Measurements from ENCODE around the gene ALK.

ALK gene

GRCh38 chr2:29502460-29502911, 418.9 kb downstream of the ALK start:
- no peak for TF ChIP-seq CTCF (IDR thresholded peaks at IDR 0.05; ENCODE audit: insufficient read depth, missing control alignments)
- FAIRE-seq = no peak
- no peak for DNase-seq (ENCODE audit: insufficient read length, low spot score)

DNA sequence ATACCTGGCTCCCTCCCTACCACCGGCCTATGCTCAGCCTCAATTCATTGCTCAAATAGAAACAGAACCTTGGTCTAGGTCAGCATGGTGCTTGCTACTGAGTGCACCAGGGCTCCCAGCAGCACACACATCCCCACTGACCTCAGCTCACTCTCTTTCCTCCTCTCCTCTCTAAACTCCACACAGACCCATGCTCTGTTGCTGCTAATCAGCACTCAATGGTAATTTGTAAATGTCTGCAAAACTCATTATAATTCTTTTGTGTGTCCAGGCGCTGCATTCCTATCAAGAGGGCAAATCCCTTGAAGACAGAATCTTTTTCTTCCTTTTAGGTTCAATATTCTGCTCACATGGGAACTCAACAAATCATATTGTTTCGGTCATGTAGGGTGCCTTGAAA, 424.0 kb downstream of the ALK start:
- DNase-seq (ENCODE audit: insufficient read length, low spot score) = no peak
- no peak for TF ChIP-seq CTCF (IDR thresholded peaks at IDR 0.05; ENCODE audit: insufficient read depth, missing control alignments)
- FAIRE-seq = no peak

DNA sequence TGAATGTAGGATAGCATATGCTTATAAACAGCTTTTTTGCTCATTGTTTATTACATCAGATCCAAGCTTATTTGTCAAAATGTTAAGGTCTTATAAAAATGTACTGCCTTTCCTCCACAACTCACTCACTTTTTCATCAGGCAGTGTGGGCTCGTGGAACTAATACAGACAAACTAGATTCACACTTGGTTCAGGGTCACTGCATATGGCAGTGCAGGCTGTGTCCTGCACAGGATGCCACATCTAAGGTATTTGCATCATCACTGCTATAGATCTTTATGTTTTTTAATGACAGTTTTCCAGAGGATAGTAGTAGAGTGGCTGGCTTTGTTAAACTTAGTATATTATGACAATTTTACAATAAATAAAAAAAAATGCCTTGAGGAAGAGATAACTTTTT, 425.2 kb downstream of the ALK start:
- DNase-seq (ENCODE audit: insufficient read length, low spot score) = no peak
- FAIRE-seq = no peak
- TF ChIP-seq CTCF (IDR thresholded peaks at IDR 0.05; ENCODE audit: insufficient read depth, missing control alignments) = no peak

GRCh38 chr2:29495536-29496060, 425.8 kb downstream of the ALK start:
- no peak for FAIRE-seq
- no peak for DNase-seq (ENCODE audit: insufficient read length, low spot score)
- no peak for TF ChIP-seq CTCF (IDR thresholded peaks at IDR 0.05; ENCODE audit: insufficient read depth, missing control alignments)

DNA sequence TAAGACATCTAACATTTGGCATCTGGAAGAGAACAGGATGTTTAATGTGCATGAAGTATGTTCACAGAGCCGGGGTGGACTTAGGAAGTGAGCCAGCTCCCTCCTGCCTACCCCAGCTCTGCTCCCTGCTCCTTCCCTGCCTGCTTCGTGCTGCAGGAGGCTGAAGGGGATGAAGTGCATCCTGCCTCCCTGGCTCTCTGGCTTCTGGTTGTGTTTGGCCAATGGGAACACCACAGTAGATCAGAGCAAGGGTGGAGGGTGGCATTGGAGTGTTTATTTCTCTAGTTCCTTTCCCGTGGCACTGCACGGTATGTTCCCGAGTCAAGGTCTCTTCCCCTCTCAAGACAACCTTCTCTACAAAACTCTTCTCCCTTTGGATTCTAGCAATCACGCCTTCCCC, 426.3 kb downstream of the ALK start:
- FAIRE-seq = no peak
- no peak for DNase-seq (ENCODE audit: insufficient read length, low spot score)
- no peak for TF ChIP-seq CTCF (IDR thresholded peaks at IDR 0.05; ENCODE audit: insufficient read depth, missing control alignments)

DNA sequence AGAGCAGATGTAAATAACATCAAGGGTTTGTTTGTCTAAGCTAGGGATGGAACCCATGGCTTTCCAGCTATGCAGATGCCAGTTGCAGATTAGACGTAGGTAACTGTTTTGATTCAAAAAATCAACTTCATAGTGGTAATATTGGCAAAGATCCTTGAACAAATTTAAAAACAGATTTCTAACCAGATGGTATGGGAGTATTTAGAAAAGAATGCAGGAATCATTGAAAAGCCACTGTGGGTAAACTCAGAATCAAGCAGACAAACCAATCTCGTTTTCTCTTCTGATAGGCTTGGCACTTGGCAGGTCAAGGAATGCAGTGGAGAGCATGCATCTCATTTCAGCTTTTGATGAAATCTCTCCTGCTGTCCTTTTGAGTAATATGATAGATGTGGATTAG, 428.7 kb downstream of the ALK start:
- FAIRE-seq (no peak), DNase-seq (ENCODE audit: insufficient read length, low spot score) (no peak)
- TF ChIP-seq CTCF (IDR thresholded peaks at IDR 0.05; ENCODE audit: insufficient read depth, missing control alignments) = no peak

DNA sequence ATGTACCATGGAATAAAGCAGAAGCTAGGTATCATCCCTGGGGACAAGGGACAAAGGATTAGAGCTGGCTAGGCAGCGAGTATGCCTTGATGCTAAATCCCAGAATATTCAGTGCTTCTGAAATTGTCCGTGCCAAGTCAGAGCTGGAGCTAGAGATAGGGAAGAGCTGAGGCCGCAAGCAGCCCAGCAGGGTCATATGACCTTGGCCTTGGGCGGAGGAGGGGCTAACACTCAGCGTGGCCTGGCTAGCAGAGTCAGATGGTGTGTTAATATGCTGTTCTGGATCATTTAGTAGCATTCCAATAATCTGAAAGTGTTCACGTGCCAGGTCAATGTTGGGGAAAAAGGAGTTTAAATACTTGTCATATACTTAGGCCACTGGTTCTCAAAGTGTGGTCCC, 431.3 kb downstream of the ALK start:
- FAIRE-seq (no peak), DNase-seq (ENCODE audit: insufficient read length, low spot score) (no peak)
- no peak for TF ChIP-seq CTCF (IDR thresholded peaks at IDR 0.05; ENCODE audit: insufficient read depth, missing control alignments)

Data from D721Med (cell line).